OCI-LY1 (cell line): ENCODE results near the gene PLEKHA4.

Source experiments
- H2AFZ ChIP-seq: fragments of 200-600 bp; sonication (generic), shearing (Covaris generic); 2 replicates; pipeline ENCODE4 v1.6.0; 2014; ENCODE audit warnings: antibody characterized with exemption, mild to moderate bottlenecking, low read length
- H3F3A ChIP-seq: fragments of 200-600 bp; sonication (generic), shearing (Covaris generic); 2 replicates; pipeline ENCODE4 v1.6.0; 2014; ENCODE audit warnings: mild to moderate bottlenecking, antibody characterized with exemption, low read length, moderate library complexity; ENCODE audit not compliant: insufficient read depth
- H3K27ac ChIP-seq: fragments of 200-600 bp; sonication (generic); 2 replicates; pipeline ENCODE4 v1.5.1; 2014; ENCODE audit warnings: low read length, mixed run types, mild to moderate bottlenecking, low read depth; ENCODE audit not compliant: poor library complexity, severe bottlenecking
- H3K27me3 ChIP-seq: fragments of 200-600 bp; sonication (generic); 2 replicates; pipeline ENCODE4 v1.6.0; 2014; ENCODE audit warnings: antibody characterized with exemption, mild to moderate bottlenecking, low read length, moderate library complexity; ENCODE audit not compliant: insufficient read depth
- H3K36me3 ChIP-seq: fragments of 200-600 bp; sonication (generic); 2 replicates; pipeline ENCODE4 v1.6.1; 2014; ENCODE audit warnings: mild to moderate bottlenecking, antibody characterized with exemption, low read length, moderate library complexity, mixed read lengths; ENCODE audit not compliant: insufficient read depth
- H3K4me1 ChIP-seq: fragments of 200-600 bp; sonication (generic); 2 replicates; pipeline ENCODE4 v1.5.1; 2014; ENCODE audit warnings: mild to moderate bottlenecking, low read length, moderate library complexity; ENCODE audit not compliant: insufficient read depth, severe bottlenecking
- H3K4me2 ChIP-seq: fragments of 200-600 bp; sonication (generic), shearing (Covaris generic); 2 replicates; pipeline ENCODE4 v1.6.1; 2014; ENCODE audit warnings: low read length
- H3K4me3 ChIP-seq: fragments of 200-600 bp; sonication (generic); 2 replicates; pipeline ENCODE4 v1.5.1; 2014; ENCODE audit warnings: low read length, low read depth, mild to moderate bottlenecking, mixed read lengths; ENCODE audit not compliant: poor library complexity, severe bottlenecking
- H3K79me2 ChIP-seq: fragments of 200-600 bp; shearing (Covaris generic); 2 replicates; pipeline ENCODE4 v1.6.1; 2016; ENCODE audit warnings: mixed run types, low read length, mixed read lengths; ENCODE audit not compliant: insufficient read depth
- H3K9ac ChIP-seq: fragments of 200-600 bp; sonication (generic), shearing (Covaris generic); 2 replicates; pipeline ENCODE4 v1.6.1; 2014; ENCODE audit warnings: mild to moderate bottlenecking, low read length, mixed read lengths
- H3K9me2 ChIP-seq: fragments of 200-600 bp; sonication (generic), shearing (Covaris generic); 2 replicates; pipeline ENCODE4 v1.6.1; 2014; ENCODE audit warnings: low read depth, mild to moderate bottlenecking, low read length, mixed read lengths
- H3K9me3 ChIP-seq: fragments of 200-600 bp; shearing (Covaris generic); 2 replicates; pipeline ENCODE4 v1.6.1; 2014; ENCODE audit warnings: low read length, mixed read lengths
- H4K20me1 ChIP-seq: fragments of 200-600 bp; sonication (generic), shearing (Covaris generic); 2 replicates; pipeline ENCODE4 v1.6.0; 2016; ENCODE audit warnings: mild to moderate bottlenecking, low read length; ENCODE audit not compliant: insufficient read depth
- CTCF ChIP-seq: fragments of 200-600 bp; sonication (generic), shearing (Covaris generic); IDR thresholded peaks from 2 replicates; pipeline ENCODE4 v1.5.1; 2017; ENCODE audit warnings: mild to moderate bottlenecking, antibody characterized with exemption, low read length, moderate library complexity, mixed read lengths
- EZH2 ChIP-seq: fragments of 200-600 bp; sonication (generic), shearing (Covaris generic); IDR thresholded peaks from 2 replicates; pipeline ENCODE4 v1.8.0; 2017; ENCODE audit warnings: borderline replicate concordance, mixed run types, mild to moderate bottlenecking, antibody characterized with exemption, low read length, moderate library complexity, mixed read lengths

Gene PLEKHA4

GRCh38 chr19:48897181-48897580 is 28.8 kb upstream of the PLEKHA4 start:
- Histone ChIP-seq H2AFZ (no peak overlapping the region), H3K27ac (no peak overlapping the region), H3K79me2 (no peaks in the 10 kb centered on the region), H3K4me2 (no peak overlapping the region), H3F3A (no peaks in the 10 kb centered on the region), H3K36me3 (no peaks in the 10 kb centered on the region), H3K9ac (no peak overlapping the region), H3K4me1 (peaks cover 5% of the 10 kb centered on the region), H3K4me3 (no peak overlapping the region), H3K27me3 (no peaks in the 10 kb centered on the region), H4K20me1 (no peaks in the 10 kb centered on the region), H3K9me2 (no peaks in the 10 kb centered on the region), H3K9me3 (no peaks in the 10 kb centered on the region)
- no peak for TF ChIP-seq CTCF
- TF ChIP-seq EZH2: no peak

- H3K79me2 ChIP-seq: no peaks in the 10 kb centered on the region
- no peak overlapping the region for H3K4me3 ChIP-seq
- no peaks in the 10 kb centered on the region for H4K20me1 ChIP-seq
- H3K36me3 ChIP-seq: no peaks in the 10 kb centered on the region
- H3K9me2 ChIP-seq: no peaks in the 10 kb centered on the region
- H3K9ac ChIP-seq: no peak overlapping the region
- H3K27me3 ChIP-seq: no peaks in the 10 kb centered on the region
- H3F3A ChIP-seq: no peaks in the 10 kb centered on the region
- H3K27ac ChIP-seq: no peak overlapping the region
- peaks cover 5% of the 10 kb centered on the region for H3K4me1 ChIP-seq
- TF ChIP-seq EZH2 (no peak), CTCF (no peak)
- H3K9me3 ChIP-seq: no peaks in the 10 kb centered on the region
- H2AFZ ChIP-seq: no peak overlapping the region
- no peak overlapping the region for H3K4me2 ChIP-seq
Observed at GRCh38 chr19:48896191-48896720, 27.8 kb upstream of the PLEKHA4 start.

GRCh38 chr19:48895226-48895625 is 26.8 kb upstream of the PLEKHA4 start:
- H3K9ac ChIP-seq: no peak overlapping the region
- no peaks in the 10 kb centered on the region for H3K4me1 ChIP-seq
- no peaks in the 10 kb centered on the region for H3F3A ChIP-seq
- 0 out of 2 replicates have a peak, but pooled peaks cover 3% of the 10 kb centered on the region for H3K27me3 ChIP-seq
- H3K4me2 ChIP-seq: no peak overlapping the region
- H3K27ac ChIP-seq: no peak overlapping the region
- no peaks in the 10 kb centered on the region for H3K9me3 ChIP-seq
- H3K9me2 ChIP-seq: no peaks in the 10 kb centered on the region
- H3K4me3 ChIP-seq: no peak overlapping the region
- H3K36me3 ChIP-seq: no peaks in the 10 kb centered on the region
- no peak overlapping the region for H2AFZ ChIP-seq
- TF ChIP-seq CTCF (no peak), EZH2 (no peak)
- H4K20me1 ChIP-seq: no peaks in the 10 kb centered on the region
- H3K79me2 ChIP-seq: no peaks in the 10 kb centered on the region
